Smooth muscle cell (in vitro differentiated cells): ENCODE results near the gene FRG2C. TPM values are rescaled to one million over a fixed set of nuclear protein-coding genes. Genes with fewer than 3 reads are reported as not detected.
A peak's percentile ranks its signal among the peaks of the same experiment; 100 is the strongest.
"Not testable (repeated sequence)": the region's sequence is repeated elsewhere in the genome, so short reads cannot be mapped to it uniquely, and the experiment has no call there.

Experiments used
- DNase-seq: peaks from one replicate; lab custom pipeline; 2025; ENCODE audit not compliant: unreplicated experiment; lab: John Stamatoyannopoulos, UW
- H2AFZ ChIP-seq: fragments of 200-600 bp; sonication (generic); 2 replicates; pipeline ENCODE4 v1.6.0; 2016; ENCODE audit warnings: antibody characterized with exemption, low read depth, mild to moderate bottlenecking
- H3F3A ChIP-seq: fragments of 200-600 bp; sonication (generic); 2 replicates; pipeline ENCODE4 v1.6.0; 2017; ENCODE audit warnings: antibody characterized with exemption, low read depth
- H3K27ac ChIP-seq: fragments of 200-600 bp; sonication (generic); 2 replicates; pipeline ENCODE4 v1.5.1; 2016; ENCODE audit warnings: low read depth, mild to moderate bottlenecking
- H3K27me3 ChIP-seq: fragments of 200-600 bp; sonication (generic); 2 replicates; pipeline ENCODE4 v1.6.1; 2016; ENCODE audit warnings: low read depth, mild to moderate bottlenecking
- H3K36me3 ChIP-seq: fragments of 200-600 bp; sonication (generic); 2 replicates; pipeline ENCODE4 v1.5.1; 2016; ENCODE audit warnings: low read depth
- H3K4me1 ChIP-seq: fragments of 200-600 bp; sonication (generic); 2 replicates; pipeline ENCODE4 v1.5.1; 2016; ENCODE audit warnings: low read depth
- H3K4me2 ChIP-seq: fragments of 200-600 bp; sonication (generic); 2 replicates; pipeline ENCODE4 v1.6.0; 2016; ENCODE audit warnings: mild to moderate bottlenecking
- H3K4me3 ChIP-seq: fragments of 200-600 bp; sonication (generic); 2 replicates; pipeline ENCODE4 v1.5.1; 2016; ENCODE audit warnings: mild to moderate bottlenecking
- H3K79me2 ChIP-seq: fragments of 200-600 bp; sonication (generic); 2 replicates; pipeline ENCODE4 v1.6.0; 2016; ENCODE audit warnings: low read depth, mild to moderate bottlenecking
- H3K9ac ChIP-seq: fragments of 200-600 bp; sonication (generic); 2 replicates; pipeline ENCODE4 v1.6.0; 2016; ENCODE audit warnings: low read depth
- H3K9me3 ChIP-seq: fragments of 200-600 bp; sonication (generic); replicated peaks from 2 replicates; pipeline ENCODE4 v1.5.1; 2016; ENCODE audit warnings: low read depth
- H4K20me1 ChIP-seq: fragments of 200-600 bp; sonication (generic); 2 replicates; pipeline ENCODE4 v1.6.0; 2016; ENCODE audit warnings: low read depth
- WGBS: methylation state at CpG from one replicate; pipeline ENCODE4 v1.1.7; 2016; ENCODE audit warnings: low lambda C conversion rate; 5-methylcytosine and 5-hydroxymethylcytosine counted together
- polyA plus RNA-seq: library from polyadenylated mRNA; unstranded; fragments of >200 nt; fragmentation: Nextera tagmentation; extraction: Ambion mirVana; gene quantifications from 2 replicates; pipeline ENCODE4 v1.2.1, GENCODE V29; 2016
- total RNA-seq: library from RNA; depleted of rRNA; stranded (reverse); fragments of >200 nt; gene quantifications from 2 replicates; pipeline ENCODE4 v1.2.3, GENCODE V29; 2014
- TF ChIP-seq, protein P1 (sequence below): fragments of 200-600 bp; sonication (generic); IDR thresholded peaks from 2 replicates; pipeline ENCODE4 v1.5.1; 2017; ENCODE audit warnings: borderline replicate concordance, mild to moderate bottlenecking, antibody characterized with exemption; ENCODE audit not compliant: insufficient read depth, poor library complexity, severe bottlenecking

The FRG2C gene
- total and polyA plus RNA-seq, 2 experiments from 2014 or later, result not detected

DNA sequence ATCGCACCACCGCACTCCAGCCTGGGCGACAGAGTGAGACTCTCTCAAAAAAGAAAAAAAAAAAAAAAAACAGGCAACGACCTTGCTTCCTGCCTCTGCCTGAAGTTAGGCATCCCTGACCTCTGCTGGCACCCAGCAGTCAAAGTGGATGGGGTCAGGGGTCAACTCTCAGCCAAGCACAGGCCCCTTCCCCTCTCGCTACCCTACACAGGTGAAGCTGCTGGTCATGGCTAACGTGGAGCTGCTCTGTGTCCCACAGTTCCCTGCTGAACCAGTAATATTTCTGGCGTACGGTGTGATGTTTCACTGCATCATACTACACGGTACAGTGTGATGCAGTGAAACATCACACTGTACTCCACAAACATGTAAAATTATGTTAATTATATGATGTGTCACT is 13.9 kb upstream of the FRG2C start:
- 78% methylated on average over 9 of the region's 9 CpGs for WGBS
- TF ChIP-seq, protein P1, sequence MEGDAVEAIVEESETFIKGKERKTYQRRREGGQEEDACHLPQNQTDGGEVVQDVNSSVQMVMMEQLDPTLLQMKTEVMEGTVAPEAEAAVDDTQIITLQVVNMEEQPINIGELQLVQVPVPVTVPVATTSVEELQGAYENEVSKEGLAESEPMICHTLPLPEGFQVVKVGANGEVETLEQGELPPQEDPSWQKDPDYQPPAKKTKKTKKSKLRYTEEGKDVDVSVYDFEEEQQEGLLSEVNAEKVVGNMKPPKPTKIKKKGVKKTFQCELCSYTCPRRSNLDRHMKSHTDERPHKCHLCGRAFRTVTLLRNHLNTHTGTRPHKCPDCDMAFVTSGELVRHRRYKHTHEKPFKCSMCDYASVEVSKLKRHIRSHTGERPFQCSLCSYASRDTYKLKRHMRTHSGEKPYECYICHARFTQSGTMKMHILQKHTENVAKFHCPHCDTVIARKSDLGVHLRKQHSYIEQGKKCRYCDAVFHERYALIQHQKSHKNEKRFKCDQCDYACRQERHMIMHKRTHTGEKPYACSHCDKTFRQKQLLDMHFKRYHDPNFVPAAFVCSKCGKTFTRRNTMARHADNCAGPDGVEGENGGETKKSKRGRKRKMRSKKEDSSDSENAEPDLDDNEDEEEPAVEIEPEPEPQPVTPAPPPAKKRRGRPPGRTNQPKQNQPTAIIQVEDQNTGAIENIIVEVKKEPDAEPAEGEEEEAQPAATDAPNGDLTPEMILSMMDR, result no peak
- no peak overlapping the region for H2AFZ ChIP-seq

DNA sequence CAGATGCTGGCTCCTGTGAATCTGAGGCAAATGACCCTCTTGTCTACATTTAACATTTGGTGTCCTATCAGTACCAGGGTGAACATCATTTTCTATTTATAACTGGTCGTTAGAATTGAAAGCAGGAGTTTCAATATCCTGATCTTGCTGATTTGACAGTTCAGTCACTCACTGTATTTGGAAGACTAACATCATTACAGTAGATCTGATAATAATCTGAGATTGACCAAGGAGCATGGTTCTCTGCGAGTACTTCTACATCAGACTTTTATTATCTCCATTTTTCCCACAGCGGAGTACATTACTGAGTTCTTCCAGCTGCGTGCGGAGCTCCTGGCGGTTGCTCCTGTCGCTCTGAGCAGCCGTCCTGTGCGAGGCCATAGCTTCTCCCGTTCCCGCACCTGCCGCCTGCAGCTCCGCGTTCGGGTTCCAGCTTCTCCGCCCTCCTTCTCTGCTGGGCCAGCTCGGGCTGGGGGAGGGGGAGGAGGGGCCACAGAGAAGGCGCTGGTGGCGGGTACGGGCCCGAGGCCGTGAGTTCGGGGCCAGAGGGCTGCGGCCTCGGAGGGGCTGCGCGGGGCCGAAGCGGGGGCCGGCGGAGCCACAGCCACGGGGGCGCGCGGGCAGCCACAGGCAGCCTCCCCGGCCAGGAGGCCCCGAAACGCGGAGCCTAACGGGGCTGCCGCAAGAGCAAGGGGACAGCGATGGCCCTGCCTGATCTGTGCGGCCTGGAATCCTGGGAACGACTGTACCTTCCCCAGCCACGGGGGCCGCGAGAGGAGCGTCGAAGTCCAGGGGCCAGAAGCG is 8.8 kb upstream of the FRG2C start:
- not testable (repeated sequence) for H3K27ac ChIP-seq, H3K4me1 ChIP-seq, H3F3A ChIP-seq, H3K9me3 ChIP-seq, H3K4me2 ChIP-seq, H3K4me3 ChIP-seq, H2AFZ ChIP-seq, H3K36me3 ChIP-seq, H4K20me1 ChIP-seq, DNase-seq, H3K79me2 ChIP-seq, H3K9ac ChIP-seq
- H3K27me3 ChIP-seq, result peaks cover 73% of the 10 kb centered on the region
- WGBS, result 4% methylated on average over 47 of the region's 50 CpGs

More for the DNA sequence above, 13.9 kb upstream of the FRG2C start:
- H3K9me3 ChIP-seq, result no peaks in the 10 kb centered on the region
- H3K27me3 ChIP-seq, result peaks cover 32% of the 10 kb centered on the region
- H3K79me2 ChIP-seq, result no peaks in the 10 kb centered on the region
- H3F3A ChIP-seq, result no peaks in the 10 kb centered on the region
- no peaks in the 10 kb centered on the region for H4K20me1 ChIP-seq
- no peaks in the 10 kb centered on the region for H3K4me1 ChIP-seq
- no peak overlapping the region for H3K4me3 ChIP-seq
- no peaks in the 10 kb centered on the region for H3K36me3 ChIP-seq
- no peak overlapping the region for H3K9ac ChIP-seq
- no peak overlapping the region for H3K4me2 ChIP-seq
- H3K27ac ChIP-seq, result no peak overlapping the region
- DNase-seq, result no peak

DNA sequence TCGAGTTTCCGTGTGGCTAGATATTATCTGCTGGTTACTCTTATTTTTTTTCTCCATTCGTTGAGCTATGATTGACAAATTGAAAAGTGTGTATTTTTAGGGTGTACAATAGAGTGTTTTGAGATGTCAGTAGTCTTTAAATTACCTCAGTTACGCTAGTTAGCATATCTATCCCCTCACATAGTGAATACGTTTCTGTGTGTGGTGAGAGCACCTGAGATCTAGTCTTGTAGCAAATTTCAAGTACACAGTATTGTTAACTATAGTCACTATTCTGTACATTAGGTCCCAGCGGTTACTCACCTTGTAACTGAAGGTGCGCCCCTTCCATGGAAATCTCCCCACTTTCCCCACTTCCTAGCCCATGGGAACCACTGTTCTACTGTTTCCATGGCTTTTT is 8.2 kb upstream of the FRG2C start:
- whole genome bisulfite sequencing, result 33% methylated on average over 7 of the region's 7 CpGs
- not testable (repeated sequence) for H3F3A ChIP-seq, H3K9ac ChIP-seq, H3K4me3 ChIP-seq, H3K36me3 ChIP-seq, H3K79me2 ChIP-seq, H3K4me2 ChIP-seq, DNase-seq, H3K27ac ChIP-seq, H2AFZ ChIP-seq, H3K9me3 ChIP-seq, H4K20me1 ChIP-seq, H3K4me1 ChIP-seq
- H3K27me3 ChIP-seq, result peaks cover 77% of the 10 kb centered on the region

DNA sequence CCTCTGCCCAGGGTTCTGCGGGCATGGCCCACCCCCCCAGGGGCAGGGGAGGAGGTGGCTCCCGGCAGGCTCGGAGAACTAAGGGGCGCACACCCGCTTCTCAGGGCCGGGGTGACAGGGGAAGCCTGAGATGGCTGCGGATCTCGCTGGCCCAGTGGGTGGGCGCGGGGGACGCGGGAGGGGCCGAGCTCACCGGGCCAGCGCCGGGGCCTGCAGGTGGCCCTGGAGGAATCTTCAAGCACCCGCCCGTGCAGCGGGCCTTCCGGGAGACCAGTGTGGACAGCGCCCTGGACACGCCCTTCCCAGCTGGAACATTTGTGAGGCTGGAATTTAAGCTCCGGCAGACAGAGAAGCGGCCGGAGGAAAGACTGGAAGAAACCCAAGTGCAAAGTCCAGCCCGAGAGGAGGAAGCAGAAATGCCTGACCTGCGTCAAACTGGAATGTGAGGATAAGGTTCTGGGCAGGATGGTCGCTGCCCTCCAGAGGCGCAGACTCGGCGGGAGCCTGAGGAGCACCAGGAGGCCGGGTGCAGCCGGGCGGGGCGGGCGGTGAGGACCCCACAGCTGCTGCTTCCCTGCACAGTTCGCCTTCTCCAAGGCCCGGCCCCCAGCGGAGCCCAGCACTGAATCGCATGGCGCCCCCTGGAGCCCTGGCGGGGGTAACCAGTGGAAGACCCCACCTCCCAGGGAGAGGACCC is 5.6 kb upstream of the FRG2C start:
- H3K4me3 ChIP-seq, result peak overlapping the region; percentile 49
- peak overlapping the region; percentile 85 for H3K4me2 ChIP-seq
- peaks cover 77% of the 10 kb centered on the region for H3K27me3 ChIP-seq
- not testable (repeated sequence) for H3K4me1 ChIP-seq, H2AFZ ChIP-seq, H3K9me3 ChIP-seq, H3K79me2 ChIP-seq, H4K20me1 ChIP-seq, H3K36me3 ChIP-seq, DNase-seq, H3K27ac ChIP-seq, H3F3A ChIP-seq, H3K9ac ChIP-seq
- 1% methylated on average over 29 of the region's 42 CpGs for WGBS

DNA sequence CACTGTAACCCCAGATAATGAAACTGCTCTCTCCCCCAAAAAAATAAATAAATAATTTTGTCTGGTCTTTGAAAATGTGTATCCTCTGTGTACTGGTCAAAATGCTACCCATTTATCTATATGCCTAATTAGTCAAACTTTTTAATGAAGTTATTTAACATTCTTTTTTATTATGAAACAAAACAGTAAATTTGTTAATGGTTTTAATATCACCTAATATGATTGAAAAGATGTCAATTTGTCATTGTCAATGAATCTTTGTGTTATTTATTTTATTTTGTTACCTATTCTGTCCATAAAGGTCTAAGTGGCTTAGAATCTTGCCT is 5.1 kb upstream of the FRG2C start:
- not testable (repeated sequence) for H3K79me2 ChIP-seq, H3K9me3 ChIP-seq, H2AFZ ChIP-seq, H4K20me1 ChIP-seq, DNase-seq, H3K4me1 ChIP-seq, H3K9ac ChIP-seq, H3K36me3 ChIP-seq, H3F3A ChIP-seq, H3K27ac ChIP-seq
- peak overlapping the region; percentile 49 for H3K4me3 ChIP-seq
- H3K27me3 ChIP-seq, result peaks cover 77% of the 10 kb centered on the region
- peak overlapping the region; percentile 85 for H3K4me2 ChIP-seq

DNA sequence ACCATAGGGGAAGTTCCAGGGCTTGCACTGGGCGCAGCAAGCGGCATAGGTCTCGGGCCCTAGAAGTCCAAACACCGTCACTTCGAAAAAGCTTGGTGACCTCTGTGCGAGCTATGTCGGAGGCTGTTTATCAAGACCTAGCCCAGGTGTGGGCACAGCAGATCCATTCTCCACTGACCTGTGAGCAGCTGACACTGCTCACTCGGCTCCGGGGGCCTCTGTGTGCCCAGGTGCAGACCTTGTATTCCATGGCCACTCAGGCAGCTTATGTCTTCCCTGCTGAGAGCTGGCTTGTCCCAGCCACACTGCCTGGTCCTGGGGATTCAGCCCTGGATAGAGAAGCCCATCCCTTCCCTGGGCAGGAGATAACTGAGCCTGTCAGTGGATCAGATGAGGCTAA is 1.5 kb downstream of the FRG2C start:
- not testable (repeated sequence) for H3K79me2 ChIP-seq, H3K9ac ChIP-seq, H4K20me1 ChIP-seq, H2AFZ ChIP-seq, H3K4me1 ChIP-seq, H3K4me3 ChIP-seq, H3K27ac ChIP-seq, DNase-seq, H3F3A ChIP-seq, H3K9me3 ChIP-seq, H3K4me2 ChIP-seq, H3K36me3 ChIP-seq
- 71% methylated on average over 9 of the region's 9 CpGs for WGBS
- H3K27me3 ChIP-seq, result peaks cover 89% of the 10 kb centered on the region

DNA sequence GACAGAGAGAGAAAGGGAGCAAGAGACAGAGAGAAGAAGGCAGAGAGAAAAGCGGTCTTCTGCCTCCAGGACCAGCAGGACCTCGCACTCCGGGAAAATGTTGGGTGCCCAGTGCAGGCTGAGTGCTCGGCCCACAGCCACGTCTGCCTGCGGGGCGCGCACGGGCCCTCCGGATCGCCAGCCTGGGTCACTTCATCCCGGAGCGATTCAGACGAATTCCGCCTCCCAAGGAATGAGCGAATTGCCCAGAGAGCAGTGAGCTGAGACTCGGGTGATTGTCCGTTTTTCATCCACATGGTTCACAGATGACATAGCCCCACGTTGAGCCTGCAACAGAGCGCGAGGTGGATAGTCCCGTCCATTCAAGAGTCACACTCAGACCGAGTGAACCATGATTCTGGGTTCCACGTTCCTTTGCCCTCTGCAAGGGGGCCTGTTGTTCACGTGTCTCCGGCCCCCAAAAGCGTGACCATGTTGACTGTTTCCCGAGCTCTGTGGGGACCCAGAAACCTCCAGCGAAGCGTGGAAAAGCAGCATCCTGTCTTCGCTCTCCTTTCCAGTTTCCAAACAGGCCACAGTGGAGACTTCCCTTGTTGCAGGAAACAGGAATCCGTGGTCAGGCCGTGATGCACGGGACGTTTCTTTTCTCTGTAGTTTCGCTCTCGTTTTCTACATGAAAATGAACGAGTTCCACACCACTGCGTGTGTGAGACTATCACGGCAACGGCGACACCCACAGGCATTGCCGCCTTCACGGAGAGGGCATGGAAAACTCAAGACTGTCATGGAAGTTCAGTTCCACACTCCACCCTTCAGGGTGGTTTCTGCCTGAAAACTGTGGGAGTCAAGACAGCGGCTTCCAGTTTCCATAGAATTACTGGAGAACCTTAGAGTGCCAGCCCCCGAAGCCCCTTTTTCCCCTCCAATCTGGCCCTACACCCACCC is 3.9 kb downstream of the FRG2C start:
- H2AFZ ChIP-seq, result peak overlapping the region; percentile 59
- peak overlapping the region; percentile 90 for H3K4me2 ChIP-seq
- H3K4me3 ChIP-seq, result peak overlapping the region; percentile 57
- 35% methylated on average over 46 of the region's 46 CpGs for WGBS
- peaks cover 86% of the 10 kb centered on the region for H3K27me3 ChIP-seq
- H3K9me3 ChIP-seq, H3K36me3 ChIP-seq, H3K4me1 ChIP-seq, DNase-seq, H3K79me2 ChIP-seq, H4K20me1 ChIP-seq, H3K9ac ChIP-seq, H3K27ac ChIP-seq, H3F3A ChIP-seq: not testable (repeated sequence)
